ENCODE results near the gene PEX5. TPM values are rescaled to one million over a fixed set of nuclear protein-coding genes. Genes with fewer than 3 reads are reported as not detected.

The PEX5 gene
- total RNA-seq, 1 donor from 2014 or later, result 20.2 TPM

GRCh38 chr12:7150841-7151240, 38.6 kb upstream of the PEX5 start:
- peaks cover 2% of the 10 kb centered on the region for H3K27me3 Mint-ChIP-seq (ENCODE audit: insufficient read depth, low read depth)
- TF ChIP-seq CTCF (IDR thresholded peaks at IDR 0.05), result no peak
- no peak for TF ChIP-seq EZH2phosphoT487 (IDR thresholded peaks at IDR 0.05)
- TF ChIP-seq EZH2 (IDR thresholded peaks at IDR 0.05), result no peak
- H3K27ac Mint-ChIP-seq, result no peak overlapping the region
- Histone ChIP-seq H3K4me3 (no peak overlapping the region), H2AFZ (replicated peaks) (no peak overlapping the region), H3K4me1 (no peaks in the 10 kb centered on the region), H4K20me1 (ENCODE audit: low read depth) (no peaks in the 10 kb centered on the region), H3K36me3 (no peaks in the 10 kb centered on the region), H3F3A (ENCODE audit: low read depth) (no peaks in the 10 kb centered on the region), H3K27me3 (no peaks in the 10 kb centered on the region), H3K27ac (no peak overlapping the region), H3K79me2 (ENCODE audit: low read depth) (no peaks in the 10 kb centered on the region), H3K4me2 (no peak overlapping the region), H3K9me3 (ENCODE audit: low read depth) (no peaks in the 10 kb centered on the region), H3K9ac (no peak overlapping the region)
- peaks cover 17% of the 10 kb centered on the region for H3K36me3 Mint-ChIP-seq
- no peak for DNase-seq (ENCODE audit: low spot score)
- H3K9me3 Mint-ChIP-seq, result no peaks in the 10 kb centered on the region
- H3K4me3 Mint-ChIP-seq, result no peak overlapping the region
- H3K4me1 Mint-ChIP-seq, result no peaks in the 10 kb centered on the region

- Mint-ChIP-seq H3K4me3 (no peak overlapping the region), H3K4me1 (no peaks in the 10 kb centered on the region), H3K27me3 (ENCODE audit: insufficient read depth, low read depth) (peaks cover 4% of the 10 kb centered on the region), H3K36me3 (peaks cover 17% of the 10 kb centered on the region), H3K27ac (no peak overlapping the region), H3K9me3 (no peaks in the 10 kb centered on the region)
- Histone ChIP-seq H3K9me3 (ENCODE audit: low read depth) (no peaks in the 10 kb centered on the region), H3K4me1 (no peaks in the 10 kb centered on the region), H3K36me3 (no peaks in the 10 kb centered on the region), H3K4me2 (no peak overlapping the region), H2AFZ (replicated peaks) (no peak overlapping the region), H4K20me1 (ENCODE audit: low read depth) (no peaks in the 10 kb centered on the region), H3K79me2 (ENCODE audit: low read depth) (no peaks in the 10 kb centered on the region), H3K4me3 (no peak overlapping the region), H3K27me3 (no peaks in the 10 kb centered on the region), H3F3A (ENCODE audit: low read depth) (no peaks in the 10 kb centered on the region), H3K9ac (no peak overlapping the region), H3K27ac (no peak overlapping the region)
- no peak for DNase-seq (ENCODE audit: low spot score)
- TF ChIP-seq CTCF (IDR thresholded peaks at IDR 0.05) (no peak), EZH2 (IDR thresholded peaks at IDR 0.05) (no peak), EZH2phosphoT487 (IDR thresholded peaks at IDR 0.05) (no peak)
Observed at GRCh38 chr12:7151532-7151931, 38.0 kb upstream of the PEX5 start.

- H3K27ac Mint-ChIP-seq, result no peak overlapping the region
- H3K27ac ChIP-seq, result no peak overlapping the region
- no peaks in the 10 kb centered on the region for H3K9me3 ChIP-seq (ENCODE audit: low read depth)
- H3K9me3 Mint-ChIP-seq, result no peaks in the 10 kb centered on the region
- no peaks in the 10 kb centered on the region for H3F3A ChIP-seq (ENCODE audit: low read depth)
- H3K79me2 ChIP-seq (ENCODE audit: low read depth), result no peaks in the 10 kb centered on the region
- TF ChIP-seq CTCF (IDR thresholded peaks at IDR 0.05) (no peak), EZH2phosphoT487 (IDR thresholded peaks at IDR 0.05) (no peak), EZH2 (IDR thresholded peaks at IDR 0.05) (no peak)
- H2AFZ ChIP-seq (replicated peaks), result no peak overlapping the region
- no peaks in the 10 kb centered on the region for H3K27me3 ChIP-seq
- H3K4me3 ChIP-seq, result no peak overlapping the region
- no peak overlapping the region for H3K4me3 Mint-ChIP-seq
- H3K36me3 ChIP-seq, result no peaks in the 10 kb centered on the region
- DNase-seq (ENCODE audit: low spot score), result no peak
- H3K4me1 ChIP-seq, result no peaks in the 10 kb centered on the region
- H3K27me3 Mint-ChIP-seq (ENCODE audit: insufficient read depth, low read depth), result peaks cover 4% of the 10 kb centered on the region
- peaks cover 17% of the 10 kb centered on the region for H3K36me3 Mint-ChIP-seq
- H3K9ac ChIP-seq, result no peak overlapping the region
- no peaks in the 10 kb centered on the region for H4K20me1 ChIP-seq (ENCODE audit: low read depth)
- no peak overlapping the region for H3K4me2 ChIP-seq
- H3K4me1 Mint-ChIP-seq, result no peaks in the 10 kb centered on the region
Observed at GRCh38 chr12:7152818-7153217, 36.7 kb upstream of the PEX5 start.

All from neural progenitor cell (in vitro differentiated cells).